Measurements from ENCODE around the gene LRRC17. TPM values are rescaled to one million over a fixed set of nuclear protein-coding genes. Genes with fewer than 3 reads are reported as not detected.

Gene LRRC17
- total RNA-seq, 1 donor from 2014 or later, result 35.8 TPM

GRCh38 chr7:102985176-102985783 is 72.5 kb downstream of the LRRC17 start:
- Mint-ChIP-seq H3K4me1 (no peaks in the 10 kb centered on the region), H3K27me3 (ENCODE audit: low read depth) (no peaks in the 10 kb centered on the region), H3K36me3 (ENCODE audit: low read depth) (no peaks in the 10 kb centered on the region), H3K4me3 (no peak overlapping the region), H3K27ac (ENCODE audit: unreplicated experiment) (no peak overlapping the region), H3K9me3 (peaks cover 3% of the 10 kb centered on the region)
- DNase-seq (ENCODE audit: low read depth, low spot score), result no peak
- no peak for TF ChIP-seq CTCF (conservative IDR thresholded peaks at IDR 0.05)

GRCh38 chr7:102988088-102988487 is 75.3 kb downstream of the LRRC17 start:
- H3K36me3 Mint-ChIP-seq (ENCODE audit: low read depth), result no peaks in the 10 kb centered on the region
- H3K4me1 Mint-ChIP-seq, result no peaks in the 10 kb centered on the region
- no peaks in the 10 kb centered on the region for H3K9me3 Mint-ChIP-seq
- no peak for DNase-seq (ENCODE audit: low read depth, low spot score)
- no peaks in the 10 kb centered on the region for H3K27me3 Mint-ChIP-seq (ENCODE audit: low read depth)
- H3K27ac Mint-ChIP-seq (ENCODE audit: unreplicated experiment), result no peak overlapping the region
- H3K4me3 Mint-ChIP-seq, result no peak overlapping the region
- TF ChIP-seq CTCF (conservative IDR thresholded peaks at IDR 0.05), result no peak

GRCh38 chr7:102988631-102989560 is 76.1 kb downstream of the LRRC17 start:
- H3K27ac Mint-ChIP-seq (ENCODE audit: unreplicated experiment), result no peak overlapping the region
- TF ChIP-seq CTCF (conservative IDR thresholded peaks at IDR 0.05), result no peak
- H3K4me1 Mint-ChIP-seq, result no peaks in the 10 kb centered on the region
- no peaks in the 10 kb centered on the region for H3K36me3 Mint-ChIP-seq (ENCODE audit: low read depth)
- no peaks in the 10 kb centered on the region for H3K27me3 Mint-ChIP-seq (ENCODE audit: low read depth)
- DNase-seq (ENCODE audit: low read depth, low spot score), result no peak
- H3K4me3 Mint-ChIP-seq, result no peak overlapping the region
- H3K9me3 Mint-ChIP-seq, result no peaks in the 10 kb centered on the region

GRCh38 chr7:102990642-102991041 is 77.8 kb downstream of the LRRC17 start:
- Mint-ChIP-seq H3K9me3 (no peaks in the 10 kb centered on the region), H3K4me1 (no peaks in the 10 kb centered on the region), H3K36me3 (ENCODE audit: low read depth) (no peaks in the 10 kb centered on the region), H3K27me3 (ENCODE audit: low read depth) (no peaks in the 10 kb centered on the region), H3K4me3 (no peak overlapping the region), H3K27ac (ENCODE audit: unreplicated experiment) (no peak overlapping the region)
- DNase-seq (ENCODE audit: low read depth, low spot score), result no peak
- TF ChIP-seq CTCF (conservative IDR thresholded peaks at IDR 0.05), result no peak

GRCh38 chr7:102991077-102991539 is 78.3 kb downstream of the LRRC17 start:
- H3K36me3 Mint-ChIP-seq (ENCODE audit: low read depth), result no peaks in the 10 kb centered on the region
- no peak overlapping the region for H3K4me3 Mint-ChIP-seq
- H3K4me1 Mint-ChIP-seq, result no peaks in the 10 kb centered on the region
- no peak for TF ChIP-seq CTCF (conservative IDR thresholded peaks at IDR 0.05)
- no peaks in the 10 kb centered on the region for H3K27me3 Mint-ChIP-seq (ENCODE audit: low read depth)
- no peaks in the 10 kb centered on the region for H3K9me3 Mint-ChIP-seq
- no peak overlapping the region for H3K27ac Mint-ChIP-seq (ENCODE audit: unreplicated experiment)
- no peak for DNase-seq (ENCODE audit: low read depth, low spot score)

Measured in neural crest cell (in vitro differentiated cells).